GM12864 (cell line): Measurements from ENCODE around the gene ANKRD60.

ENCODE experiments used
- DNase-seq: peaks from one replicate; pipeline ENCODE4 v3.0.0-alpha.2; 2011; ENCODE audit warnings: low read depth
- H3K4me3 ChIP-seq: 2 replicates; pipeline ENCODE4 v1.5.1; 2011; ENCODE audit warnings: mild to moderate bottlenecking, low read depth, low read length, control low read depth
- TF ChIP-seq, protein P1 (sequence below): IDR thresholded peaks from 2 replicates; pipeline ENCODE4 v1.5.1; 2011; ENCODE audit warnings: low read depth, mild to moderate bottlenecking, moderate library complexity, low read length, control low read depth, inconsistent platforms; ENCODE audit errors: missing control alignments

Gene ANKRD60

DNA sequence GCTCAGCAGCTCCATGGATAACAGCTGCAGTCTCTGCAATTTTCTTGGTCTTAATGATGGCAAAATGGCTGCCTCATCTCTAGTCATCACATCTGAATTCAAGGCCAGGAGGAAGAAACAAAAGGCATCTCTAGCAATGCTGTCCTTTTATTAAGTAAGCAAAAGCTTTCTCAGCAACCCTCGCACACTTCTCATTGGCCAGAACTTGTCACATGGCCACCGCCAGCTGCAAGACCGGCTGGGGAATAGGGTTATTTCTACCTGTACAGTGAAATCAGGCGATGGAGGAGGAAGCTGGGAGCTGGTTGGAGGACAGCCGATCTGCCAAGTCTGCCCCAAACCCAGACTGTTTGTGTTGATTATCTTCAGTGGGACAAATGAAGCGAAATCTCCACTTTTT is 33.4 kb downstream of the ANKRD60 start:
- TF ChIP-seq, protein P1, sequence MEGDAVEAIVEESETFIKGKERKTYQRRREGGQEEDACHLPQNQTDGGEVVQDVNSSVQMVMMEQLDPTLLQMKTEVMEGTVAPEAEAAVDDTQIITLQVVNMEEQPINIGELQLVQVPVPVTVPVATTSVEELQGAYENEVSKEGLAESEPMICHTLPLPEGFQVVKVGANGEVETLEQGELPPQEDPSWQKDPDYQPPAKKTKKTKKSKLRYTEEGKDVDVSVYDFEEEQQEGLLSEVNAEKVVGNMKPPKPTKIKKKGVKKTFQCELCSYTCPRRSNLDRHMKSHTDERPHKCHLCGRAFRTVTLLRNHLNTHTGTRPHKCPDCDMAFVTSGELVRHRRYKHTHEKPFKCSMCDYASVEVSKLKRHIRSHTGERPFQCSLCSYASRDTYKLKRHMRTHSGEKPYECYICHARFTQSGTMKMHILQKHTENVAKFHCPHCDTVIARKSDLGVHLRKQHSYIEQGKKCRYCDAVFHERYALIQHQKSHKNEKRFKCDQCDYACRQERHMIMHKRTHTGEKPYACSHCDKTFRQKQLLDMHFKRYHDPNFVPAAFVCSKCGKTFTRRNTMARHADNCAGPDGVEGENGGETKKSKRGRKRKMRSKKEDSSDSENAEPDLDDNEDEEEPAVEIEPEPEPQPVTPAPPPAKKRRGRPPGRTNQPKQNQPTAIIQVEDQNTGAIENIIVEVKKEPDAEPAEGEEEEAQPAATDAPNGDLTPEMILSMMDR: no peak
- no peak overlapping the region for H3K4me3 ChIP-seq
- DNase-seq: no peak

DNA sequence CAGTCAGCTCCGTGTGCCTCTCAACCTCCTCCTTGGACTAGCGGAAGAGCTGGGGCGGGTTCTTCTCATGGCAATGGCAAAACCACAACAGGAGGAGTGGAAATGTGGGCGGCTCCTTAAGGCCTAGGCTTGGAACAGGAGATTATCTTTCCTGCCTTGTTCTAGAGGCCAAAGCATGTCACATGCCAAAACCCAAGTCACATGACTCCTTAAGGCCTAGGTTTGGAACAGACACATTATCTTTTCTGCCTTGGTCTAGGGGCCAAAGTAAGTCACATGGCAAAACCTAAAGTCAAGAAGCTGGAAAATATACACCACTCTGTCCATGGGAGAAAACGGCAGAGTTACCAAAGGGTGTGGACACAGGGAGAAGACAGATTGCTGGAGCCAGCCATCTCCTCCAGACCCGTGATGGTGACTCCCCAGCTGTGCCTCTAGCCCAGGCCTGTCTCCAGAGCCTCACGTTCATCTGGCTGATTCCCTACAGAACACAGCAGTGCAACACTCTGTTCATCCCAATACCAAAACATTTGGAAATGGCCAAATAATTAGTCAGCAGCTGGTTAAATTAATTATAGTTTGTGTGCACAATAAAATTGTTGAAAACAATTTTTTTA is 34.2 kb downstream of the ANKRD60 start:
- no peak for DNase-seq
- H3K4me3 ChIP-seq: no peak overlapping the region

DNA sequence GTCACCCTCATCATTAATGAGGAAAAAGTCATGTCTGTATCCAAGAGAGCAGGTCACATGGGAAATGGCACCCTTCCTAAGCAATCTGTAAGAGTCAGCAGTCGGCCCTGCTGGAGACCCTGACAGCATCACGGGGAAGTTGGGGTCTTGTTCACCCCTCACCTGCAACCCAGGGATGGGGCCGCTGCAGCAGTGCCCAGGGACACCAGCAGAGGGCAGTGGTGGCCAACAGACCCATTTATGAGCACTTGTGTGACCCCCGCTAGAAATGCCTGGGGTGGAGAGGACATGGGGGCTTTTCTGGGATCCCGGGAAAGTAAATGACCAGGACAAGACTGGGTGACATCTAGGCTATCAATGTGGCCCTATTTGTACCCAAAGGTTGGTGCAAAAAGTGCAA is 35.9 kb downstream of the ANKRD60 start:
- no peak for DNase-seq
- TF ChIP-seq, protein P1: peak; percentile 87
- H3K4me3 ChIP-seq: no peak overlapping the region

More for the DNA sequence above, 34.2 kb downstream of the ANKRD60 start:
- TF ChIP-seq, protein P1: no peak

DNA sequence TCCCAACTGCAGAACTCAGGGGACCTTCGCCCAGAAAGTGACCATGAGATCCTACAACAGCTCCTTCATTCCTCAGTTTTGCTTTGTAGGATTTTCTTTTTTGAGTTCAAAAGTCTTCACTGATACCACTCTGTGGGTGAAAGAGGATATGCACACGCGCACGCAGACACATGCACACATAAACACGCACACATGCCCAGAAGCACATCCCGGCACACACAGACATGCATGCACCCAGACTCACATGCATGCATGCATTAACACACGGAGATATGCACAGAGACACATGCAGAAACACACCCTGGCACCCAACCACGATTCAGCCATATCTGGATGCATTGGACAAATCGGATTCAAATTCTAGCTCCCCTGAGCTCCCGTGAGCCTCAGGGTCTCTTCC is 36.4 kb downstream of the ANKRD60 start:
- TF ChIP-seq, protein P1: no peak
- H3K4me3 ChIP-seq: no peak overlapping the region
- no peak for DNase-seq

DNA sequence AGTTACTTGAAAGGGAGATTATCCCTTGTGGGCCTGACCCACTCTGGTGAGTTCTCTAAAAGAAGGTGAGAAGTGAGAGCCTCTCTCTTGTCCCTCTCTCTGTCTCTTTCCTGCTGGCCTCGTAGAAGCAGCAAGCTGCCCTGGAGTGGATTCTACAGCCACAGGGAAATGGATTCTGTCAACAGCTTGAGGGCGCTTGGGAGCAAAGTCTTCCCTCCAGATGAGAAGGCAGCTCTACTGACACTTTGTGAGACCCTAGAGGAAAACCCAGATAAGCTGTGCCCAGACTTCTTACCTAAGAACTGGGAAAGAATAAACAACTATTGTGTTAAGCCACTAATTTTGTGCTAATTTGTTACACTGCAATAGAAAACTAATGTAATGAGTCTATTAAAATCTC is 39.9 kb downstream of the ANKRD60 start:
- TF ChIP-seq, protein P1: no peak
- DNase-seq: no peak
- H3K4me3 ChIP-seq: no peak overlapping the region

DNA sequence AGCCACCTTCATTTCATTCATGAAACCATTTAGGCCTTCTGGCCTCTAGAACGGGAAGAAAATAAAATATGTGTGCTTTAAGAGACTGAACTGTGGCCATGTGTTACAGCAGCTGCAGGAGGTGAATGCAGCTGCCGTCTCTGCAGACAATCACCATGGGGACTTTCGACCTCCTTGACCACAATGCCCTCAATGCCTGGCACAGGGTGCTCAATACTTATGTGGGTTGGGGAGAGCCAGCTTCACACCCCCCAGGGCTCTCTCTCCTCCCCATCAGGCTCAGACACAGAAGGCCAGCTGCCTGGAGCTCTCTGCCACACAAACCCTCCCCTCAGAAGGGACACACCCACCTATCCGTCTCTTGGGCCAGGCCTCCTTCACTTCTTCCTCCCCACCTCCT is 43.5 kb downstream of the ANKRD60 start:
- DNase-seq: no peak
- TF ChIP-seq, protein P1: no peak
- H3K4me3 ChIP-seq: no peak overlapping the region

DNA sequence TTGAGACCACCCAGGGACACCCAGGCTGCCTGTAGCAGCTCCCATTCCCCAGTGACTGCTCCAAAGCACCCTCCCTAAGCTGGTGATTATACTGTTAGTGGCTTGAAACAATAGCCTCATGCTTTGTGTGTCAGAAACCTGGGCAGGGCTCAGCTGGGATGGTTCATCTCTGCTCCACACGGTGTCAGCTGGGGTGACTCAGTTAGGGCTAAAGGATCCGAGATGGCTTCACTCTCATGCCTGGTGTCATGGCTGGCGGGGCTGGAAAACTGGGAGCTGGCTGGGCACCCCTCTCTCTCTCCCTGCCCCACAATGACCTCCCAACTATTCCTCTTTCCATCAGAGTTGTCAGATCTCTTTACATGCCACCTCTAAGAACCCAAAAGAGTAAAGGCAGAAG is 44.4 kb downstream of the ANKRD60 start:
- TF ChIP-seq, protein P1: no peak
- no peak for DNase-seq
- no peak overlapping the region for H3K4me3 ChIP-seq
